LoVo (cell line): ENCODE data around the gene RNASET2.
A peak's percentile ranks its signal among the peaks of the same experiment; 100 is the strongest.

Experiments
- DNase-seq: peaks from one replicate; pipeline ENCODE4 v3.0.0-alpha.2; 2016; ENCODE audit warnings: low spot score

Gene RNASET2

GRCh38 chr6:166956444-166957086, at the start of gene RNASET2:
TSS of gene RNASET2 (minus strand) at chr6:166956550. CDS start at chr6:166956182, 368 bp downstream.
- DNase-seq: peak; percentile 94

- DNase-seq: no peak
Observed at GRCh38 chr6:167005350-167006159, 49.2 kb upstream of the RNASET2 start.

- DNase-seq: no peak
Observed at GRCh38 chr6:167000759-167001158, 44.4 kb upstream of the RNASET2 start.

- no peak for DNase-seq
Observed at GRCh38 chr6:166999884-167000253, 43.5 kb upstream of the RNASET2 start.

GRCh38 chr6:166999145-166999883, 43.0 kb upstream of the RNASET2 start, which contains the start of gene CEP43:
TSS of gene CEP43 (plus strand) at chr6:166999397. CDS start at chr6:166999413, 16 bp downstream.
- DNase-seq: peak; percentile 94

GRCh38 chr6:166998256-166999144, 42.1 kb upstream of the RNASET2 start:
- DNase-seq: no peak

GRCh38 chr6:166997768-166998255, 41.5 kb upstream of the RNASET2 start:
- peak; percentile 69 for DNase-seq

GRCh38 chr6:166997348-166997747, 41.0 kb upstream of the RNASET2 start:
- no peak for DNase-seq

GRCh38 chr6:166996406-166996805, 40.1 kb upstream of the RNASET2 start:
- DNase-seq: no peak

- peak; percentile 33 for DNase-seq
Observed at GRCh38 chr6:166989427-166990032, 33.2 kb upstream of the RNASET2 start.

GRCh38 chr6:166988674-166989201, 32.4 kb upstream of the RNASET2 start:
- DNase-seq: no peak

- no peak for DNase-seq
Observed at GRCh38 chr6:166987930-166988329, 31.6 kb upstream of the RNASET2 start.

GRCh38 chr6:166987448-166987847, 31.1 kb upstream of the RNASET2 start:
- DNase-seq: no peak

- DNase-seq: no peak
Observed at GRCh38 chr6:166980738-166981137, 24.4 kb upstream of the RNASET2 start.

GRCh38 chr6:166977621-166978525, 21.5 kb upstream of the RNASET2 start:
- DNase-seq: no peak

- no peak for DNase-seq
Observed at GRCh38 chr6:166976636-166977035, 20.3 kb upstream of the RNASET2 start.

GRCh38 chr6:166972101-166972500, 15.8 kb upstream of the RNASET2 start:
- DNase-seq: no peak

- DNase-seq: no peak
Observed at GRCh38 chr6:166971271-166971670, 14.9 kb upstream of the RNASET2 start.

- no peak for DNase-seq
Observed at GRCh38 chr6:166970776-166971175, 14.4 kb upstream of the RNASET2 start.

GRCh38 chr6:166970091-166970490, 13.7 kb upstream of the RNASET2 start:
- DNase-seq: no peak
